Neural progenitor cell (in vitro differentiated cells): Measurements from ENCODE around the gene ATXN7. TPM values are rescaled to one million over a fixed set of nuclear protein-coding genes. Genes with fewer than 3 reads are reported as not detected.

Experiments
- DNase-seq: peaks from one replicate; pipeline ENCODE4 v3.0.0-alpha.2; 2016; ENCODE audit warnings: low spot score
- H2AFZ ChIP-seq: fragments of 200-600 bp; sonication (generic); replicated peaks from 2 replicates; pipeline ENCODE4 v1.6.1; 2016; ENCODE audit warnings: antibody characterized with exemption
- H3F3A ChIP-seq: fragments of 200-600 bp; sonication (generic); 2 replicates; pipeline ENCODE4 v1.6.1; 2016; ENCODE audit warnings: antibody characterized with exemption, low read depth
- H3K27ac ChIP-seq: fragments of 200-600 bp; sonication (generic); 2 replicates; pipeline ENCODE4 v1.5.1; 2016; ENCODE audit warnings: mild to moderate bottlenecking
- H3K27me3 ChIP-seq: fragments of 200-600 bp; sonication (generic); 2 replicates; pipeline ENCODE4 v1.6.1; 2016; ENCODE audit warnings: mild to moderate bottlenecking, moderate library complexity
- H3K36me3 ChIP-seq: fragments of 200-600 bp; sonication (generic); 2 replicates; pipeline ENCODE4 v1.5.1; 2016
- H3K4me1 ChIP-seq: fragments of 200-600 bp; sonication (generic); 2 replicates; pipeline ENCODE4 v1.6.1; 2016; ENCODE audit warnings: mixed run types
- H3K4me2 ChIP-seq: fragments of 200-600 bp; sonication (generic); 2 replicates; pipeline ENCODE4 v1.6.1; 2016
- H3K4me3 ChIP-seq: fragments of 200-600 bp; sonication (generic); 2 replicates; pipeline ENCODE4 v1.5.1; 2016
- H3K79me2 ChIP-seq: fragments of 200-600 bp; sonication (generic); 2 replicates; pipeline ENCODE4 v1.6.1; 2016; ENCODE audit warnings: low read depth
- H3K9ac ChIP-seq: fragments of 200-600 bp; sonication (generic); 2 replicates; pipeline ENCODE4 v1.6.1; 2016
- H3K9me3 ChIP-seq: fragments of 200-600 bp; sonication (generic); 2 replicates; pipeline ENCODE4 v1.5.1; 2016; ENCODE audit warnings: low read depth
- H4K20me1 ChIP-seq: fragments of 200-600 bp; sonication (generic); 2 replicates; pipeline ENCODE4 v1.6.1; 2016; ENCODE audit warnings: low read depth
- H3K27ac Mint-ChIP-seq: 3 replicates; pipeline ENCODE4 v1.8.0; 2021; ENCODE audit warnings: mixed read lengths
- H3K27me3 Mint-ChIP-seq: 2 replicates; pipeline ENCODE4 v1.8.0; 2022; ENCODE audit warnings: low read depth, mild to moderate bottlenecking, inconsistent platforms, moderate library complexity, mixed read lengths; ENCODE audit not compliant: insufficient read depth
- H3K36me3 Mint-ChIP-seq: 3 replicates; pipeline ENCODE4 v1.8.0; 2021; ENCODE audit warnings: mixed read lengths
- H3K4me1 Mint-ChIP-seq: 3 replicates; pipeline ENCODE4 v1.8.0; 2021; ENCODE audit warnings: mixed read lengths
- H3K4me3 Mint-ChIP-seq: 3 replicates; pipeline ENCODE4 v1.8.0; 2021; ENCODE audit warnings: mild to moderate bottlenecking, moderate library complexity, mixed read lengths
- H3K9me3 Mint-ChIP-seq: 3 replicates; pipeline ENCODE4 v1.8.0; 2020; ENCODE audit warnings: mixed read lengths
- CTCF ChIP-seq: fragments of 200-600 bp; sonication (generic); IDR thresholded peaks from 2 replicates; pipeline ENCODE4 v1.5.1; 2017; ENCODE audit warnings: antibody characterized with exemption, mild to moderate bottlenecking
- EZH2 ChIP-seq: fragments of 200-600 bp; sonication (generic); IDR thresholded peaks from 2 replicates; pipeline ENCODE4 v1.6.1; 2017; ENCODE audit warnings: antibody characterized with exemption, mild to moderate bottlenecking, moderate library complexity
- EZH2phosphoT487 ChIP-seq: fragments of 200-600 bp; sonication (generic); IDR thresholded peaks from 2 replicates; pipeline ENCODE4 v1.6.1; 2017; ENCODE audit warnings: antibody characterized with exemption
- total RNA-seq: library from RNA; depleted of rRNA; stranded (reverse); fragments of >200 nt; gene quantifications from 2 replicates; pipeline ENCODE4 v1.2.3, GENCODE V29; 2015; ENCODE audit warnings: low replicate concordance

ATXN7 gene
- total RNA-seq, 1 donor from 2014 or later, result 30.4 TPM

- TF ChIP-seq CTCF, result no peak
- TF ChIP-seq EZH2phosphoT487, result no peak
- no peak for TF ChIP-seq EZH2
- Mint-ChIP-seq H3K4me1 (peaks cover 42% of the 10 kb centered on the region), H3K27me3 (no peaks in the 10 kb centered on the region), H3K4me3 (no peak overlapping the region), H3K36me3 (peaks cover 5% of the 10 kb centered on the region), H3K9me3 (no peaks in the 10 kb centered on the region), H3K27ac (no peak overlapping the region)
- Histone ChIP-seq H3K9ac (no peak overlapping the region), H3K36me3 (no peaks in the 10 kb centered on the region), H3K27me3 (no peaks in the 10 kb centered on the region), H2AFZ (no peak overlapping the region), H3K4me2 (no peak overlapping the region), H3K4me1 (peaks cover 30% of the 10 kb centered on the region), H4K20me1 (peaks cover 81% of the 10 kb centered on the region), H3F3A (no peaks in the 10 kb centered on the region), H3K79me2 (peaks cover 98% of the 10 kb centered on the region), H3K27ac (no peak overlapping the region), H3K4me3 (no peak overlapping the region), H3K9me3 (no peaks in the 10 kb centered on the region)
- no peak for DNase-seq
Observed at GRCh38 chr3:63875510-63875909, 11.8 kb downstream of the ATXN7 start.

DNA sequence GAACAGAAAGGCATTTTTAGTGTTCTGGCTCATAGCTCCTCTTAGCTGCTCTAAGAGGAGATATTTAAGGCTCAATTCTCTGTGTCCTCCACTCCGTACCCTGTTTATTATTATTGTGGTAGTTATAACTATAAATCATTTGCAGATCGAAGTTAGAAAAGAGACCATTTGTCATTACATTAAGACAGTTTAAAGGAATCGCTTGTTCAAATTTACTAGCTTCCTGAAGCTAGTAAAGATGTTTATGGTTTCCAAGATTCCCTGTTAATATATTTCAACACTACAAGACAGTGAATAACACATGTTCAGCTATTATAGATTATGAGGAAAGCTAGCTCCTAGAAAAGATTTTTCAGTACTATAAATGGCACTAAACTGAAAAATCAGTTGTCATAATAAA, 12.6 kb downstream of the ATXN7 start:
- Histone ChIP-seq H3K4me1 (peaks cover 28% of the 10 kb centered on the region), H3F3A (no peaks in the 10 kb centered on the region), H2AFZ (no peak overlapping the region), H3K4me2 (no peak overlapping the region), H3K27ac (no peak overlapping the region), H3K4me3 (no peak overlapping the region), H4K20me1 (peaks cover 81% of the 10 kb centered on the region), H3K36me3 (no peaks in the 10 kb centered on the region), H3K27me3 (no peaks in the 10 kb centered on the region), H3K9ac (no peak overlapping the region), H3K9me3 (no peaks in the 10 kb centered on the region), H3K79me2 (peaks cover 98% of the 10 kb centered on the region)
- no peak for DNase-seq
- no peaks in the 10 kb centered on the region for H3K27me3 Mint-ChIP-seq
- no peak for TF ChIP-seq EZH2
- no peak for TF ChIP-seq CTCF
- TF ChIP-seq EZH2phosphoT487, result no peak
- peaks cover 37% of the 10 kb centered on the region for H3K4me1 Mint-ChIP-seq
- no peak overlapping the region for H3K4me3 Mint-ChIP-seq
- H3K36me3 Mint-ChIP-seq, result peaks cover 5% of the 10 kb centered on the region
- H3K9me3 Mint-ChIP-seq, result no peaks in the 10 kb centered on the region
- peak overlapping the region; percentile 13 for H3K27ac Mint-ChIP-seq

DNA sequence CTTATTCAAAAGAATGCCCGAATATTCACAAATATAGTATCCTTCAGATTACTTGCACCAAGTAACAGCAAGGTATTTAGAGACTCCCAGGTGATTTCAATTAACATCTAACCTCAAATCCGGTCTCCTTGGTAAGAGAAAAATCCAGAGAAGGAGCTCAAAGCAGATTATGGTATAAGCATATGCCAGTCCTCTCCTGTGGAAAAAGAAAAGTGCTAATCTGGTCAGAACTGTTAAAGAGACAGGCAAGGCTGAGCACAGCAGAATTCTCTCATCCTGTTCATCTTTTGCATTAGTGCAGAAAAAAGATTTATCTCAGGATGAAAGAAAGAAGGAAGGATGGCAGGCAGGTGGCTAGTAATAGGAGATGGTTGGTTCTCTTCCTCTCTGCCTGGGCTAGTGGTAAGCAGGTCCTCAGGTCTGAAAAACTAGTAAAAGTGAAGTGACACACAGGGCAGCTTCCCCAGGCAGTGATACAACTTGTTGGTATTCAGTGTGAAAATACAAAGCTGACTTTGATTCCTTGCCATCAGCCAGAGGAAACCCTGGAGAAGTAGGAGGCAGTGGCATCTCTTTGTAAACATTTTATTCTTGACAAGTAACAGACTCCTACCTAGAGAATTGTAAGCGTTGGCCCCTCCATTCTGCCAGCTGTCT, 14.2 kb downstream of the ATXN7 start:
- Histone ChIP-seq H3K4me1 (peaks cover 20% of the 10 kb centered on the region), H3K9me3 (no peaks in the 10 kb centered on the region), H3K9ac (peak overlapping the region; percentile 12), H3K79me2 (peaks cover 97% of the 10 kb centered on the region), H3K4me3 (no peak overlapping the region), H3K27me3 (no peaks in the 10 kb centered on the region), H3K36me3 (no peaks in the 10 kb centered on the region), H3K27ac (no peak overlapping the region), H2AFZ (no peak overlapping the region), H3K4me2 (no peak overlapping the region), H3F3A (no peaks in the 10 kb centered on the region), H4K20me1 (peaks cover 79% of the 10 kb centered on the region)
- peaks cover 5% of the 10 kb centered on the region for H3K36me3 Mint-ChIP-seq
- H3K9me3 Mint-ChIP-seq, result no peaks in the 10 kb centered on the region
- TF ChIP-seq EZH2 (no peak), CTCF (no peak), EZH2phosphoT487 (no peak)
- no peak for DNase-seq
- H3K4me1 Mint-ChIP-seq, result peaks cover 37% of the 10 kb centered on the region
- H3K27me3 Mint-ChIP-seq, result no peaks in the 10 kb centered on the region
- H3K4me3 Mint-ChIP-seq, result no peak overlapping the region
- no peak overlapping the region for H3K27ac Mint-ChIP-seq
